Parathyroid adenoma (tissue), 2 donors: ENCODE results near the gene XPO1.
"Not testable (repeated sequence)": the region's sequence is repeated elsewhere in the genome, so short reads cannot be mapped to it uniquely, and the experiment has no call there.

Experiments used
- H2AFZ ChIP-seq: fragments of 300-600 bp; sonication (generic); one replicate; pipeline ENCODE4 v1.7.0; 2017; ENCODE audit warnings: antibody characterized with exemption, mild to moderate bottlenecking
- H3K27ac ChIP-seq: fragments of 300-600 bp; sonication (generic); one replicate; pipeline ENCODE4 v1.7.0; 2017
- H3K27me3 ChIP-seq: fragments of 300-600 bp; sonication (generic); one replicate; pipeline ENCODE4 v1.7.0; 2017; ENCODE audit warnings: low read length; ENCODE audit not compliant: control insufficient read depth, insufficient read depth
- H3K36me3 ChIP-seq: fragments of 300-600 bp; sonication (generic); one replicate; pipeline ENCODE4 v1.7.0; 2017; ENCODE audit warnings: low read length; ENCODE audit not compliant: control insufficient read depth, insufficient read depth
- H3K4me1 ChIP-seq: fragments of 300-600 bp; sonication (generic); one replicate; pipeline ENCODE4 v1.7.0; 2017; ENCODE audit warnings: control low read depth
- H3K4me2 ChIP-seq: fragments of 300-600 bp; sonication (generic); one replicate; pipeline ENCODE4 v1.7.0; 2017; ENCODE audit warnings: low read length
- H3K4me3 ChIP-seq: fragments of 300-600 bp; sonication (generic); one replicate; pipeline ENCODE4 v1.7.0; 2017; ENCODE audit warnings: low read depth, low read length
- H3K79me2 ChIP-seq: fragments of 300-600 bp; sonication (generic); one replicate; pipeline ENCODE4 v1.7.0; 2017; ENCODE audit warnings: control low read depth
- H3K9ac ChIP-seq: fragments of 300-600 bp; sonication (generic); one replicate; pipeline ENCODE4 v1.7.0; 2017; ENCODE audit warnings: mild to moderate bottlenecking
- H3K9me3 ChIP-seq: fragments of 300-600 bp; sonication (generic); one replicate; pipeline ENCODE4 v1.7.0; 2017; ENCODE audit warnings: low read length; ENCODE audit not compliant: control insufficient read depth
- CTCF ChIP-seq: fragments of 300-600 bp; sonication (generic); IDR thresholded peaks from one replicate; pipeline ENCODE4 v1.7.0; 2017; ENCODE audit warnings: antibody characterized with exemption, mild to moderate bottlenecking
- donor health status: primary hyperparathyroidism.

The XPO1 gene

DNA sequence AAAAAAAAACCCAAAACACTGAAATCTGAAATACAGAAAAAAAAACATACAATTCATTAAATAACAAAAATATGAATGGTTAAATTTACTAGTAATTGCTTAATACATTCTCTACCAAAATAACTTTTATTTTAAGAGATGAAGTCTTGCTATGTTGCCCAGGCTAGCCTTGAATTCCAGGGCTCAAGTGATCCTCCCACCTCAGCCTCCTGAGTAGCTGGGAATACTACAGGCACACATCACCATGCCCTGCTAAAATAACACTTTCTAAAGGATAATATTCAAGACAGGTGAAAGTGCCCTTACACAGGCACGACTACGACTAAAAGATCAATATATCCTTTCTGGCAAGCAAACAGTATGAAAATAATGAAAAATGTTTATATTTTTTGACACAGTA, 76.8 kb downstream of the XPO1 start:
- peaks cover 76% of the 10 kb centered on the region for H3K79me2 ChIP-seq
- TF ChIP-seq CTCF, result no peak
- H3K36me3 ChIP-seq, result no peaks in the 10 kb centered on the region
- H3K27me3 ChIP-seq, result no peaks in the 10 kb centered on the region
- H3K4me3 ChIP-seq, result no peak overlapping the region
- H3K4me2 ChIP-seq, result no peak overlapping the region
- H3K27ac ChIP-seq, result no peak overlapping the region
- no peak overlapping the region for H3K9ac ChIP-seq
- no peaks in the 10 kb centered on the region for H3K9me3 ChIP-seq
- H3K4me1 ChIP-seq, result peaks cover 2% of the 10 kb centered on the region
- no peak overlapping the region for H2AFZ ChIP-seq

GRCh38 chr2:61460163-61460562, 78.0 kb downstream of the XPO1 start:
- H3K4me2 ChIP-seq, result no peak overlapping the region
- H3K27me3 ChIP-seq, result no peaks in the 10 kb centered on the region
- no peak overlapping the region for H3K4me3 ChIP-seq
- TF ChIP-seq CTCF, result no peak
- peaks cover 74% of the 10 kb centered on the region for H3K79me2 ChIP-seq
- H3K9me3 ChIP-seq, result no peaks in the 10 kb centered on the region
- no peak overlapping the region for H2AFZ ChIP-seq
- H3K4me1 ChIP-seq, result peaks cover 2% of the 10 kb centered on the region
- H3K36me3 ChIP-seq, result no peaks in the 10 kb centered on the region
- no peak overlapping the region for H3K27ac ChIP-seq
- H3K9ac ChIP-seq, result no peak overlapping the region

DNA sequence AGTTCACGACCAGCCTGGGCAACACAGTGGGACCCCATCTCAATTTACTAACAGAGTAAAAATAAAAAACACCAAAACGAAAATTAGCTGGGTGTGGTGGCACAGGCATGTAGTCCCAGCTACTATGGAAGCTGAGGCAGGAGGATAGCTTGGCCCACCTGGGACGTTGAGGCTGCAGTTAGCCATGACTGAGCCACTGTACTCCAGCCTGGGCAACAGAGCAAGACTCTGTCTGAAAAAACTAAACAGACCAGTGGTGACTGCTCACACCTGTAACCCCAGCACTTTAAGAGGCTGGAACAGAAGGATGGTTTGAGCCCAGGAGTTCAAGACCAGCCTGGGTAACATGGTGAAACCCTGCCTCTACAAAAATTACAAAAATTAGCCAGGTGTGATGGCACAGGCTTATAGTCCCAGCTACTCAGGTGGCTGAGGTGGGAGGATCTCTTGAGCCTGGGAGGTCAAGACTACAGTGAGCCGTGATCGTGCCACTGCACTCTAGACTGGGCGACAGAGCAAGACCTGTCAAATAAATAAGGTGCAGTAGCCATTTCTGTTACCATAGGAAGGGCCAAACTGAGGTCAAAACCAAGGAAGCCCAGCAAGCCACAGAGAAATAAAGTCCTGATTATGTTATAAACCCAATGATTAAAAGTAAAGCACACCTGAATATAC, 81.3 kb downstream of the XPO1 start:
- TF ChIP-seq CTCF, result no peak
- Histone ChIP-seq H3K4me2 (no peak overlapping the region), H3K27ac (no peak overlapping the region), H3K4me3 (no peak overlapping the region), H3K79me2 (peaks cover 74% of the 10 kb centered on the region), H3K9ac (no peak overlapping the region), H3K9me3 (no peaks in the 10 kb centered on the region), H3K36me3 (no peaks in the 10 kb centered on the region), H3K27me3 (no peaks in the 10 kb centered on the region), H3K4me1 (no peaks in the 10 kb centered on the region), H2AFZ (no peak overlapping the region)

GRCh38 chr2:61456070-61456745, 81.9 kb downstream of the XPO1 start:
- Histone ChIP-seq H3K9me3 (no peaks in the 10 kb centered on the region), H3K9ac (no peak overlapping the region), H3K36me3 (no peaks in the 10 kb centered on the region), H3K4me1 (no peaks in the 10 kb centered on the region), H3K79me2 (peaks cover 70% of the 10 kb centered on the region), H3K27me3 (no peaks in the 10 kb centered on the region), H3K4me3 (no peak overlapping the region), H3K4me2 (no peak overlapping the region), H2AFZ (no peak overlapping the region), H3K27ac (no peak overlapping the region)
- no peak for TF ChIP-seq CTCF

DNA sequence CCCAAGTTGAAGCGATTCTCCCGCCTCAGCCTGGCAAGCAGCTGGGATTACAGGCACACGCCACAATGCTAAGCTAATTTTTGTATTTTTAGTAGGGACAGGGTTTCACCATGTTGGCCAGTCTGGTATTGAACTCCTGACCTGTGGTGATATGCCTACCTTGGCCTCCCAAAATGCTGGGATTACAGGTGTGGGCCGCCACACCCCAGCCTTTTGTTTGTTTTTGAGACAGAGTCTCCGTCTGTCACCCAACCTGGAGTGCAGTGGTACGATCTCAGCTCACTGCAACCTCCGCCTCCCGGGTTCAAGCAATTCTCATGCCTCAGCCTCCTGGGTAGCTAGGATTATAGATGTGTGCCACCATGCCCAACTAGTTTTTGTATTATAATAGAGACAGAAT, 83.2 kb downstream of the XPO1 start:
- not testable (repeated sequence) for H3K4me2 ChIP-seq, H3K4me3 ChIP-seq, H3K9me3 ChIP-seq, H3K27ac ChIP-seq, H2AFZ ChIP-seq, H3K4me1 ChIP-seq, H3K27me3 ChIP-seq, H3K36me3 ChIP-seq, H3K9ac ChIP-seq
- peaks cover 59% of the 10 kb centered on the region for H3K79me2 ChIP-seq
